CD4-positive, alpha-beta T cell treated with Interleukin-6 at 100 ng/mL for 8 hours (primary cell): ENCODE data around the gene FOSL1.

Source experiments
- DNase-seq: peaks from one replicate; pipeline ENCODE4 v3.0.0-alpha.2; 2020; ENCODE audit warnings: mixed read lengths, low spot score

FOSL1 gene

DNA sequence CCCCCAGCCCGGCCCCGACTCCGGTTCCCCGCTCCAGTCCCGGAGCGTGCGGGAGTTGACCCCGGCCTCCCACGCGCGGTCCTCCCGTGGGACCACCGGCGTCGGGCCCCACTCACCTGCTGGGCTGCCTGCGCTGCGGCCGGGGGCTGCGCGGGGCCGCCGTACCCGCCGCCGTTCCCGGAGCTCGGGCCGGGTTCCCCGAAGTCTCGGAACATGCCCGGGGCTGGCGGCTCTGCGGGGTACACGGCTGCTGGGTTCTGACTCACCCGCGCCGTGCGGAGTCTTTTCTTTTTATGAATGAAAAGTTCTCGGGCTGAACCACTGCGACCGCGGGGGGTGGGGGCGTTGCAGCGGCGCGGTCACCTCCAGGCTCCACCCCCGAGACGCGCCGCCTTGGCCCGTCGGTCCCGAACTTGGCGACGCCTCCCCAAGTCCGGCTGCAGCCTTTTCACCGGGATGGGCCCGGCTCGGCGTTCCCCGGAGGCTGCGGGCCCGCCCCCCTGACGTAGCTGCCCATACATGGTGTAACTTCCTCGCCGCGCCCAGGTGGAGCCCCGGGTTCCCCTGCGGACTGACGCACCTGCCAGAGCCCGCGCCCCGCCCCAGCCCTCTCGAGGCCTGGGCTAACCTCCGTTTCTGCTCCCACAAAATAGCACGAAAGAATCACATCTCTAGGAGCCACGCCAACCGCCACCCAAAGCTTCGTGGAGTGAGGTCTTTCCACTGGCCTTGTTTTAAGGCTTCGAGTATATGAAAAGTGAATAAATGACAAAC, at the start of gene FOSL1:
Gene FOSL1, minus strand, starts transcription at position 264 of the 774 bp plus-strand sequence. Its CDS starts 49 bp downstream, at position 215.
- peak; percentile 91 for DNase-seq

DNA sequence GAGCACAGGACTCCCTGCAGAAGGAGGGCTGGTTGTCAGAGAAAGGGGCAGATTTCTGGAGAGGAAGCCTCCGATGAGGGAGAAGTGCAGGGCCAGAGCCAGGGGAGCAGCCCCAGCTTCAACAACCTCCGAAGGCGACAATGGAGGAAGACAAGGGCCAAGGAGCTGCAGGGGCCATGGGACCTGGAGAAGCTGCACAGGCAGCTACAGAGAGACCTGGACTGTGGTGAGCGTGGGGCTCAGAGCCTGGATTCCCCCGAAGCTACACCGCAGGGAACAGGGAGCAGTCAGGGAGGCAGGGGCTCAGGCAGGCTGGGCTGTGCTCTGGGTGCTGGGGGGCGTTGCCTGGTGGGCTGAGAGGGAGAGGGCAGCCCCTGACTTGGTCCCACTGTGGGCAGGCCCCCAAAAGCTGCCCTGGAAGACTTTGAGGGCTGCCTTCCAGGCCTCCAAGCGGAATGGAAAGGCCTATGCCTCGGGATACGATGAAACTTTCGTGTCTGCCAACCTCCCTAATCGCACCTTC, 47.5 kb upstream of the FOSL1 start:
- DNase-seq, result no peak

DNA sequence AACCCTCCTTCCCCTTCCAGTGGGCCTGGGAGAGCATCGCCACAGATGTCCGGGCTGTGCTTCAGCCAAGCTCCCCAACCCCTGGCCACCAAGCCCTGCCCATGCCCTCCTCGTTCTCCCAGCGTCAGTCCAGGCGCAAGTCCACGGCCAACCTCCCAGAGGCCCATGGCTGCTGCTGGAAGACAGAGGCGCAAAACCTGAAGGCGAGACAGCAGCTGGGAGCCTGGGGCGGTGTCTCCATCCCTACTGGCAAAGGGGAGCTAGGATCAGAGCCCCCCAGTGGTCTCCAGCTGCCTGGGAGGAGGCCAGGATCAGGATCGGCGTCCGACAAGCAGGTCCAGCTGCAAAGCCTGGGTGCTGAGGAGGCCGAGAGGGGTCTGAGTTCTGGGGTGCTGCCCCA, 46.9 kb upstream of the FOSL1 start:
- DNase-seq, result no peak

DNA sequence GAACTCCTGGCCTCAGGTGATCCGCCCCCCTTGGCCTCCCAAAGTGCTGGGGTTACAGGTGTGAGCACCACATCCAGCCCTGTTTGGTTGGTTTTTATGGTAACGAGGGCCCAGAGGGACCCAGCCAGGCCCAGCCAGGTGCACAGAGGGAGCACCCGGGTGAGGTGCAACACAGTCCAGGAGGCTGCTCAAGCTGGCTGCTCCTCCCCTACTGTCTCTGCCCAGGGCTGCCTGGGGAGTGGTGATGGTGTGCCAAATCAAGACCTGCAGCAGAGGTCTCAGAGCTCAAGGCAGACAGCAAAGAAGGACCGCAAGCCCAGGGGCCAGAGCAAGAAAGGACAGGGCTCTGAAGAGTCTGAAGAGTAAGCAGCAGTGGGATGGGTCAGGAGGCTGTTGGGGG, 46.5 kb upstream of the FOSL1 start:
- no peak for DNase-seq

DNA sequence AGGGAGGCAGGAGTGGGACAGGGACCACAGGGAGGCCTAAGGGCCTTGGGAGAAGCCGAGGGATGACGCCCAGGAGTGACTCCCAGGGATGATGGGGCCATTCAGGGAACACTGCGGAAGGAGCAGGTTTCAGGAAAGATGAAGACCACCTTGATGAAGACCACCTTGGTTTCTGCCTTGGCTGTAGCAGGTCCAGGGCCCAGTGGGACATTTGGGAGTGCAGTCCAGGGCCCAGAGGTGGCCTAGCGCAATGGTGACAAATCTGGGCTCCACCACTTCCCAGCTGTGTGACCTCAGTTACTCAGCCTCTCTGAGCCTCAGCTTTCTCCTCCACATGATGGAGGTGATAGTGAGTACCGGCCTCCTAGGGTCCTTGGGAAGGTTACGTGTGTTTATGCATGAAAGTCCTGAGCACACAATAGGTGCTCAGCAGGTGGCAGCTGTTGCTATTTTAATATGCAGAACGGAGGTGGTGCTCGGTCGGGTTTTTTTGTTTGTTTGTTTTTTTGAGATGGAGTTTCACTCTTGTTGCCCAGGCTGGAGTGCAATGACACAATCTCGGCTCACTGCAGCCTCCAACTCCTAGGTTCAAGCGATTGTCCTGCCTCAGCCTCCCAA, 45.9 kb upstream of the FOSL1 start:
- DNase-seq, result no peak

DNA sequence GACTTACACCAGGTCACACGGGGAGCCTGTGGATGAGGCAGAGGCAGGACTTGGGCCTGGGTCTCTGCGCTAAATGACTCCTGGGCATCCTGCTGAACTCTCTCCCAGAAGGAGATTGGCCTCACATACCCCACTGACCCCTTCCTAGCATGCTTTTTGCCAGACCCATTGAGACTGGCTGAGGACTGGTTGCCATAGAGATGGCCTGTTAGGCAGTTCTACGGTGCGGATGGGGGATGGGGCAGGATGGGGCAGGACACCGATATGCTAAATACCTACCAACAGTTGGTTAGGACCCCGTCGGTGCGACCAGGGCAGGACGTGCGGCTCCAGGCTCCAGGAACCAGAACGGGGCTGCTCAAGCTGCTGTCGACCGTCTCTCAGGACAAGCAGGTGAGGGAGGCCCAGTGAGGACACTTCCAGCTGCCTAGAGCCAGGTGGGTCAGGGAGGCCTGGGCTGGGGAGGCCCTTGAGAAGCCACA, 45.3 kb upstream of the FOSL1 start, which contains the start of gene TSGA10IP:
Gene TSGA10IP, plus strand, starts transcription at position 51 of the 482 bp plus-strand sequence. Its CDS starts 196 bp downstream, at position 247.
- no peak for DNase-seq

DNA sequence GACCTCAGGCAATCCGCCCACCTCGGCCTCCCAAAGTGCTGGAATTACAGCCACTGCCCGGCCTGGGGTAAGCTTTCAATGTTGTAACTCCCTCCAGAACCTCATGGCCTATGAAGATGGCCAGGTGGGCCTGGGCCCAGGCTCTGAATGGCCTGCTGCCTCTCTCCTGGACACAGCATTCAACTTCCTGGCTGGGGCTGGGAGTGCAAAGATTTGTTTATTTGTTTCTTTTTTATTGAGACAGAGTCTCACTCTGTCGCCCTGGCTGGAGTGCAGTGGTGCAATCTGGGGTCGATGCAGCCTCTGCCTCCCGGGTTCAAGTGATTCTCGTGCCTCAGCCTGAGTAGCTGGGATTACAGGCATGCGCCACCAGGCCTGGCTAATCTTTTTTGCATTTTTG, 44.6 kb upstream of the FOSL1 start:
- no peak for DNase-seq

DNA sequence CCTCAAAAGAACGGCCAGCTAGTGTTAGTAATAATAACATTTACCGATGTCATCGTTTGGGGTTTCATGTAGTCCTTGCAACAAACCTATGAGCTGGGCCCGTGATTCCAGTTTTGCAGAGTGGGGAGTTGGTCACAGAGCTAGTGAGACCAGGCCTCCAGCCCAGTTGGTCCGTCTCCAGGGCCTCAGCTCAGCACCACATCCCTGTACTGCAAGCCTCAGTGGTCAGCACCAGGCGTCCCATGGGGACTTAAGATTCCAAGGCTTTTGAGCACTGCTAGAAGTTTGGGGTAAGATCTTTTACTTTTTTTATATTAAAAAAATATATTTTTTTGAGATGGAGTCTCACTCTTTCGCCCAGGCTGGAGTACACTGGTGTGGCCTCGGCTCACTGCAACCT, 44.0 kb upstream of the FOSL1 start:
- no peak for DNase-seq

DNA sequence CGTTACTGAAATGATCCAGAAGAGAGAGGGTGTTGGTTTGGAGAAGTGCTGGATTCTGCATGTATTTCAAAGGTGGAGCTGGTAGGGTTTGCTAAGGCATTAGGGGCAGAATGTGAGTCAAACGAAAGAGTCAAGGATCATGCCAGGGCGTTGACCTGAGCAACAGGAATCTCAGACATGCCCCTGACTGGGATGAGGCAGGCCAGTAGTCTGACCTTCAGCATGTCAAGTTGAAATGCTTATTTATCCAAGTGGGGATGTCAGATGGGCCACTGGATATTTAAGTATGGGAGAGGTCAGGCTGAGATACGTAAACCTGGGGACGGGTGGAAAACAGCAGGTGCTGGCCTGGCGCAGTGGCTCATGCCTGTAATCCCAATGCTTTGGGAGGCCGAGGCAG, 42.3 kb upstream of the FOSL1 start:
- no peak for DNase-seq

DNA sequence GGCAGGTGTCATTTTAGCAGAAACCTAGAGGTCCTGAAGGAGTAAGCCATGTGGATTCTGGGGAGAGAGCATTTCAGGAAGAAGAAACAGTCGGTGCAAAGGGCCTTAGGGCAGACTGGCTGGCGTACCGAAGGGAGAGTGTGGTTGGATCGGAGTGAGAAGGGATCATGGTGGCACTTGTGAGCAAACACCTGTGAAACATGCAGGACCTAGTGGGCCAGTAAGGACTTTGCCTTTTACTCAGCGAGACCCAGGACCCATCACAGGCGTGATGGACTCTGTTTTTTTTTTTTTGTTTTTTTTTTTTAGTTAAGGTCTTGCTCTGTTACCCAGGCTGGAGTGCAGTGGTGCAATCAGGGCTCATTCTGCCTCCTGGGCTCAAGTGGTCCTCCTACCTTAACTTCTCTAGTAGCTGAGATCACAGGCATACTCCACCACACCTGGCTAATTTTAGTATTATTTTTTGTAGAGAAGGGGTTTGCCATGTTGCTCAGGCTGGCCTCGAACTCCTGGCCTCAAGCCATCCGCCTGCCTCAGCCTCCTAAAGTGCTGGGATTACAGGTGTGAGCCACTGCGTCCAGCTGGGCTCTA, 41.6 kb upstream of the FOSL1 start:
- no peak for DNase-seq

DNA sequence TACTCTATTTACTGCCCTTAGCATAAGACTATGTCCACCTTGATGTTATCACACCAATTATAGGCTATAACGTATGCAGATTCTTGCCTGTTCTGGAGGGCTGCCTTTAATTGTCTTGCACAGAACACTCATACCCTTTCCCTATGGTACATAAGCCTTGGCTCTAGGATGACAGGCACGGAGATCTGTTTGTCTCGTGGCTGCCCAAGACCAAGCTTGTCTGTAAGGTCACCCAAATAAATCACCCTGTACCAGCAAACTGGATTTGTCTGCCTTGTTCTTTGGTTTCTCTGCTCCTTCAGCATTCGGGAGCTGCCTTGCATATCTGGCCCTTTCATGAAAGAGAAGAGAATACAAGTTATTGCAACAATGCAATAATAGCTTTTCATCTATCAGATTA, 37.6 kb upstream of the FOSL1 start:
- DNase-seq, result no peak

DNA sequence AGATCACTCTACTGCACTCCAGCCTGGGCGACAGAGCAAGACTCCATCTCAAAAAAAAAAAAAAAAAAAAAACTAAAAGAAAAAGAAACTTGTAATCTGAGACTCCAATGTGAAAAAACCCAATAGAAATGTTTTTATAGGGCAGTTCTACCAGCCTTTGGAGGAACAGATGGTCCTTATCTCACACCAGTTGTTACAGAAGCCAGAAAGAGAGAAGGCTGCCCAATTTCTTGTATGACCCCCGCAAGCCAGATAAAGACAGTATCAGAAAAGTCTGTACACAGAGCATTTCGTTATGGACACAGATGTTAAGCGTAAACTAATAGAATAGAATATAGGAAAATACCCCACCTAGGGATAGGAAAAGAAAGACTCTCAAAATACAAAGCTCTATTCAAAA, 33.8 kb upstream of the FOSL1 start:
- DNase-seq, result no peak

DNA sequence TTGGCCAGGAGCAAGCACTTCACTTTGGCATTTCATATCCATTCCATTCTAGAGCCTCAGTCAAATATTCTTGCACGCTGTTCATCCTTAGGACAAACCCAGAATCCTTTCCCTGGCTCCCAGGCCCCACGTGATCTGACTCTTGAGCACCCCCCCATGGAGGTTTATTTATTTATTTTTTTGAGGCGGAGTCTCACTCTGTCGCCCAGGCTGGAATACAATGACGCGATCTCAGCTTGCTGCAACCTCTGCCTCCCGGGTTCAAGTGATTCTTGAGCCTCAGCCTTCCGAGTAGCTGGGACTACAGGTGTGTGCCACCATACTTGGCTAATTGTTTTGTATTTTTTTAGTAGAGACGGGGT, 32.4 kb upstream of the FOSL1 start:
- DNase-seq, result no peak

DNA sequence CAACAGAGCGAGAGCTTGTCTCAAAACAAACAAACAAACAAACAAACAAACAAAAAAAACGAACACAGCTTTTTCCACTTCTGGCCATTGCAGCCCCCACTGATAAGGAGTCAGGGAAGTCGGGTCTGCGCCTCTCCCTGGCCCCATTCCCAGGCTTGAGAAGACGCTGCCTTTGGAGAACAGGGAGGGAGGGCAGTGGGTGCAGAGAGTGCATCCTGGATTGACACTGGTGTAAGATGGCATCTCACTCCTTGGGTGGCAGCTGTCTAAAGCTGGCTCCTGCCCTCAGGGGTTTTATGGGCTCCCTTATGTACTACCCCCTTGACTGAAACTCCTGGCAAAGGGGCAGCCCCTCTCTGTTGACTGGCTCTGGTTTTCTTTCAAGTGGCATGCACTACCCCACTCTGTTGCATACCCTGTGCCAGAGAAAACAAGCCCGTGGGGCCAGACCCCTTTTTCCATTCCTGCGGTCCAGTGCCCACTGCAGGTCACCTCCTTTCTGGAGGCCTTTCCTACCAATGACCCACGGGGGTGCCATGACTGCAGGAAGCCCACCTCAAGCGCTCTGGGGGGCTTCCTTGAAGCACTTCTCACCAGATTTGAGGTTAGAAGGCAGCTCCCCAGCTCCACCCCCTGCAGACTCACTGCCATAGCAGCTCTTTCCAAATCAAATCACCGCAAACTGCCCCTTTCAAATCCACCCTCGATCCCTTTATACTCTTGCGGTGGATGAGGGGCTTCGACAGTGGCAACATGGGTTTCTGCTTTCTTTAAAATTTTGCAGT, 31.8 kb upstream of the FOSL1 start:
- DNase-seq, result no peak

DNA sequence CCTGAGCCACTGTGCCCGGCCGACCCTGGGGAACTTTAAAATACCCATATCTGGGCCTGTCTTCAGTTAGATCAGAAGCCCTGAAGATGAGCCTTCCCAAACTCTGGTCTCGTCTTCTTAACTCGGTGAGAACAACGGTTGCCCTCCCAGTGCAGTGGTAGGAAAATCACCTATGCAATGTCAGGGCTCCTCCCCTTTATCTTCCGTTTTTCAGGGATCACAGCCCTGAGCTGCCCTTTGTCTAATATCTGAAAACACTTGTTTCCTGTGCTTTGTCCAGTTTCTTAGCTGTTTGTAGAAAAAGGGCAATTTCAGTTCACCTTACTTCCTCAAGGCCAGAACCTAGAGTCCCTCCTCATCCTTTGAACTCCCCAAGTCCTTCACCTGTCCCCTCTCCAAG, 28.5 kb upstream of the FOSL1 start:
- no peak for DNase-seq

DNA sequence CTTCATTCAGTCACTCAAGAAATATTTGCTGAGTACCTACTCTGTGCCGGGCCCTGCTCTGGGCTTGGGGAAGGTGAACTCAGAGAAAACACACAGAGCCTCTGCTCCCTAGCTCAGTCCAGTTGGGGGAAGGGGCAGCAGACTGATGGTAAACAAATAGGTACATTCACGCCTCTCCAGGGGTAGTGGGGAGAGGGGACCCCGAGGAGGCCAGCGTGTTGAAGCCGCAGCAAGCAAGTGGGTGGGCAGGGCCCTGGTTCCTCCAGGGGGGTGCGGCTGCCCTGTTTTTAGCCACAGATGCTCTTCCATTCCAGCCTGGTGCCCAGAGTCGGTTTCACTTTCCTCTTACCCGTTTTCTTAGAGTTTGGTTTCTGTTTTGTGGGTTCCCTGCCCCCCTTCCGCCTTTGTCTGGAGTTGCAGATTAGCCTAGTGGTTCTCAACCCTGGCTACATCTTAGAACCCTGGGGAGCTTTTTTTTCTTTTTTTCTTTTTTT, 27.8 kb upstream of the FOSL1 start:
- peak; percentile 84 for DNase-seq

DNA sequence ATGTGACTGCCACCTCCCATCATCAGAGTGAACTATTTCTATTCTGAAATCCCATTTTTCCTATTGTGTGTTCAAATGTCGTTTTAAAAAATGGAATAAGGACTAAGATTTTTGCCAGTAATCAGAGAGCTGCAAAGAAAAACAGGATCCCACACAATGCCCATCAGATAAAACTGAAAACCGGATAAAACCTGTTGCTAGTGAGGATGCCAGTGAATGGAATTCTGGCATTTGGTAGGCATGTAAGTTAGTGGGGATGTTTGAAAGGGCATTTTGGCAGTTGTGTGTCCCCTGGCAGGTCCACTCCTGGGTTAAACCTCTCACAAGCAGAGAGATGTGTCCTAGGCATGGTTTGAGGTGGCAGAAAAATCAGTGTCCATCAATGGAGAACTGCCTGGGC, 25.2 kb upstream of the FOSL1 start:
- no peak for DNase-seq

DNA sequence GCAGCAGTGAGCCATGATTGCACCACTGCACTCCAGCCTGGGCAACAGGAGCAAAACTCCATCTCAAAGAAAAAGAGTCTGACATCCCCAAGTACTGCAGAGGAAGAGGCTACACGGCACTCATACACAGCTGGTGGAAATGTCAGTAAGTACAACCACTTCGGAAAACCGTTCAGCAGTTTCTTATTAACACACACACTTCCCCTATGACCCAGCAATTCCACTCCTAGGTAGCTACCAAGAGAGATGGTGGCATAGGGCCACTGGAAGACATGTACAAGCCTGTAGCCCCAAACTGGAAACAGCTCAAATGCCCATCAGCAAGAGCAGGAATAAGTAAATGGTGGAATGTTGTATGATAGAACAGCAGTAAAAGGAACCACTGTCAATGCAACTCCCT, 22.4 kb upstream of the FOSL1 start:
- DNase-seq, result no peak

DNA sequence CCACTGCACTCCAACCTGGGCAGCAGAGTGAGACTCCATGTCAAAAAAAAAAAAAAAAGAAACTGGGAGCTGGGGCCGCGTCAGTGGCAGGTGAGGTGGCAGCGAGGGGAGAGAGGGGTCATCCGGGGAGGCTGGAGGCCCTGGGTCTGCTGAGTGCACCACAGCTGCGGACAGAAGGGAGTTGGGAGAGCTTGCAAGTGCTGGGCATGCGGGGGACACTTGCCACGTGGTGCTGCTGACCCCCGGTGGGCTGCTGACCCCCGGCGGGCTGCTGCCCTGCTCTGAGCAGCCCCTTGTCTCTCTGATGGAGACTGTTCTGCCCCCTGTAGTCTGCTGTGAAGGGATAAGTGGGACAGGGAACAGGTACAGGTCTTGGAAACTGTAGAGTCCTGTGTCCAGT, 21.7 kb upstream of the FOSL1 start:
- DNase-seq, result no peak

DNA sequence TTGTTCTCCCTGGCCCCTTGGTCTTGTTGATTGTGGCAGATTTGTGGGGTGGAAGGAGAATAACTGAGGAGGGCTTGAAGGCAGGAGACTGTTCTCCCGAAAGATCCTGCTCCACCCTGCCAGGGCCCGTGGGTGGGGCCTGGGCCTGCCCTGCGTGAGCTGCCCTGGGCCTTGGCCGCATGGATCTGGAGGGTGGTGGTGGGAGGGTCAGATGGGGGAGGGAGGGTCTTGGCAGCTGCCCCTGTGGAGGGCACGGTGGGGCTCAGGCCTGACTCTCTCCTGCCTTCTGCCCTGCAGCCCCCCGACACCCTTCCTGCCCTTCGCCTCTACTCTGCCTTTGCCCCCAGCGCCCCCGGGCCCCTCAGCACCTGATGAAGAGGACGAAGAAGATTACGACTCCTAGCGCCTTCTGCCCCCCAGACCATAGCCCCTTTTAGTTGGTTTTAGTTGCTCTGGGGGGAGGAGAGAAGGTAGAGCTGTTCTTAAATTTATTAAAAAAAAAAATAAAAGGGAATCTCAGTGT, 20.9 kb upstream of the FOSL1 start:
- DNase-seq, result no peak

DNA sequence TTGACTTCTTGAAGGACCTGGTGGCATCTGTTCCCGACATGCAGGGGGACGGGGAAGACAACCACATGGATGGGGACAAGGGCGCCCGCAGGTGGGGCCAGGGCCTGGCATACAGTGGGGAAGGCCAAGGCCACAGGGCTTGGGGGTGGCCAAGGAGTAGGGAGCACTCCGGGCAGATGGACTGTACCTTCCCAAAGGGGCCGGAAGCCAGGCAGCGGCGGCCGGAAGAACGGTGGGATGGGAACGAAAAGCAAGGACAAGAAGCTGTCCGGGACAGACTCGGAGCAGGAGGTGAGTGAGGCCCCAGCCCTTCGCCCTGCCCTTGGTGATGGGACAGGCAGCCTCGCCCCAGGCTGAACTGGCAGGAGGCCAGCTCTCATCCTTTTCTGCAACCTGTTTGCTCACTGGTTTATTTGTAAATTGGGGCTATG, 20.2 kb upstream of the FOSL1 start:
- no peak for DNase-seq
